ENCODE measurements around the gene INPP5B. TPM values are rescaled to one million over a fixed set of nuclear protein-coding genes. Genes with fewer than 3 reads are reported as not detected.
"Not testable (repeated sequence)": the region's sequence is repeated elsewhere in the genome, so short reads cannot be mapped to it uniquely, and the experiment has no call there.

The INPP5B gene
- total and polyA plus RNA-seq, 2 donors (not counting 1 experiment from before 2014, with no cell fraction given), result 23.6 to 55.0 TPM

GRCh38 chr1:37907416-37908125, 39.3 kb downstream of the INPP5B start:
- not testable (repeated sequence) for H3K9me3 ChIP-seq (ENCODE audit: control insufficient read depth, insufficient read depth, low read depth, low read length); H2AFZ ChIP-seq (ENCODE audit: low read length); H3K27ac ChIP-seq (ENCODE audit: insufficient read depth, low read length); H3K79me2 ChIP-seq (ENCODE audit: control insufficient read depth, insufficient read depth, low read length); H4K20me1 ChIP-seq (ENCODE audit: control insufficient read depth, extremely low read depth, insufficient read depth, low read length); H3K27me3 ChIP-seq (ENCODE audit: control insufficient read depth, insufficient read depth, low read length); H3K36me3 ChIP-seq (ENCODE audit: control insufficient read depth, insufficient read depth, low read length); H3K4me3 ChIP-seq (replicated peaks in 1 of 4; ENCODE audit: control extremely low read depth in 1 of 4, insufficient read depth in 1 of 4, low read depth in 3 of 4, low read length in 4 of 4); H3K4me1 ChIP-seq (ENCODE audit: control insufficient read depth, extremely low read depth, insufficient read depth, low read length); H3K9ac ChIP-seq (ENCODE audit: insufficient read depth, low read length); H3K4me2 ChIP-seq (ENCODE audit: extremely low read depth, insufficient read depth, low read length)
- peak in 1 of 2 donors; percentile 28 for DNase-seq (ENCODE audit: low read depth in 2 of 2)

DNA sequence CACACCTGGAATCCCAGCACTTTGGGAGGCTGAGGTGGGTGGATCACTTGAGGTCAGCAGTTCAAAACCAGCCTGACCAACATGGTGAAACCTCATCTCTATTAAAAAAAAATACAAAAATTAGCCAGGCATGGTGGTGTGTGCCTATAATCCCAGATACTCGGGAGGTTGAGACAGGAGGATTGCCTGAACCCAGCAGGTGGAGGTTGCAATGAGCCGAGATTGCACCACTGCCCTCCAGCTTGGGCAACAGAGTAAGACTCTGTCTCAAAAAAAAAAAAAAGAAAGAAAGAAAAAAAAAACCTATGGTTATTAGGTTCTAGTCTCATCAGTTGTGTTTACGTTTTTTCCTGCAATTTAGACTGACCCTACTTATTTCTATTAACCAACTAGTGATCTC, 40.3 kb downstream of the INPP5B start:
- not testable (repeated sequence) for H2AFZ ChIP-seq (ENCODE audit: low read length); H3K4me2 ChIP-seq (ENCODE audit: extremely low read depth, insufficient read depth, low read length)

DNA sequence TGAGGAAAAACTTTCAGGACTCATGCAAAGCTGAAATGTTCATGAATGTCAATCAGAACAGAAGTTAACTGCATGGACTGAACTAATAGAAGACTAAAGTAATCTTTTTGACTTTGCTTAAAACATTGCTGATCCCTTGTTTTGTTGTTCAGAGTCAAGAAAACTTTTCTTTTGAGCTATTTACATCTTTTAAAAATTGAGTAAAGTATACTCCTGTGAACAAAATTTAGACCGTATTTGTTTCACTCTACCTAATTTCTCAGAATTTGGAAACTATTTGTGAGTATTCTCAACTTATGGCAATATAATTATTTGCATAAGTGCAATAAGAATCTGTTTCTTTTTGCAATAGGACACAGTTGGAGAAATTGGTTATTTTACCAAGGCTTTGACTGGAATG, 41.1 kb downstream of the INPP5B start:
- Histone ChIP-seq H3K27ac (ENCODE audit: insufficient read depth, low read length) (no peak overlapping the region), H3K4me3 (replicated peaks in 1 of 4; ENCODE audit: control extremely low read depth in 1 of 4, insufficient read depth in 1 of 4, low read depth in 3 of 4, low read length in 4 of 4) (no peak overlapping the region), H3K9me3 (ENCODE audit: control insufficient read depth, insufficient read depth, low read depth, low read length) (no peaks in the 10 kb centered on the region), H3K27me3 (ENCODE audit: control insufficient read depth, insufficient read depth, low read length) (no peaks in the 10 kb centered on the region), H2AFZ (ENCODE audit: low read length) (no peak overlapping the region), H4K20me1 (ENCODE audit: control insufficient read depth, extremely low read depth, insufficient read depth, low read length) (no peaks in the 10 kb centered on the region), H3K4me2 (ENCODE audit: extremely low read depth, insufficient read depth, low read length) (no peak overlapping the region), H3K4me1 (ENCODE audit: control insufficient read depth, extremely low read depth, insufficient read depth, low read length) (no peaks in the 10 kb centered on the region), H3K9ac (ENCODE audit: insufficient read depth, low read length) (no peak overlapping the region), H3K36me3 (ENCODE audit: control insufficient read depth, insufficient read depth, low read length) (no peaks in the 10 kb centered on the region), H3K79me2 (ENCODE audit: control insufficient read depth, insufficient read depth, low read length) (no peaks in the 10 kb centered on the region)
- DNase-seq (ENCODE audit: low read depth in 2 of 2), result no peak
- TF ChIP-seq EZH2 (IDR thresholded peaks at IDR 0.05; ENCODE audit: low read length, missing control alignments), result no peak
- TF ChIP-seq, protein P1, sequence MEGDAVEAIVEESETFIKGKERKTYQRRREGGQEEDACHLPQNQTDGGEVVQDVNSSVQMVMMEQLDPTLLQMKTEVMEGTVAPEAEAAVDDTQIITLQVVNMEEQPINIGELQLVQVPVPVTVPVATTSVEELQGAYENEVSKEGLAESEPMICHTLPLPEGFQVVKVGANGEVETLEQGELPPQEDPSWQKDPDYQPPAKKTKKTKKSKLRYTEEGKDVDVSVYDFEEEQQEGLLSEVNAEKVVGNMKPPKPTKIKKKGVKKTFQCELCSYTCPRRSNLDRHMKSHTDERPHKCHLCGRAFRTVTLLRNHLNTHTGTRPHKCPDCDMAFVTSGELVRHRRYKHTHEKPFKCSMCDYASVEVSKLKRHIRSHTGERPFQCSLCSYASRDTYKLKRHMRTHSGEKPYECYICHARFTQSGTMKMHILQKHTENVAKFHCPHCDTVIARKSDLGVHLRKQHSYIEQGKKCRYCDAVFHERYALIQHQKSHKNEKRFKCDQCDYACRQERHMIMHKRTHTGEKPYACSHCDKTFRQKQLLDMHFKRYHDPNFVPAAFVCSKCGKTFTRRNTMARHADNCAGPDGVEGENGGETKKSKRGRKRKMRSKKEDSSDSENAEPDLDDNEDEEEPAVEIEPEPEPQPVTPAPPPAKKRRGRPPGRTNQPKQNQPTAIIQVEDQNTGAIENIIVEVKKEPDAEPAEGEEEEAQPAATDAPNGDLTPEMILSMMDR (conservative IDR thresholded peaks at IDR 0.05 in 1 of 2, IDR thresholded peaks at IDR 0.05 in 1 of 2; ENCODE audit: low read depth in 1 of 2, low read length in 2 of 2), result no peak

More for the DNA sequence above, 40.3 kb downstream of the INPP5B start:
- not testable (repeated sequence) for H3K9ac ChIP-seq (ENCODE audit: insufficient read depth, low read length); DNase-seq (ENCODE audit: low read depth in 2 of 2); H3K9me3 ChIP-seq (ENCODE audit: control insufficient read depth, insufficient read depth, low read depth, low read length); H3K79me2 ChIP-seq (ENCODE audit: control insufficient read depth, insufficient read depth, low read length); H3K36me3 ChIP-seq (ENCODE audit: control insufficient read depth, insufficient read depth, low read length); H3K27ac ChIP-seq (ENCODE audit: insufficient read depth, low read length); H3K4me1 ChIP-seq (ENCODE audit: control insufficient read depth, extremely low read depth, insufficient read depth, low read length); H3K4me3 ChIP-seq (replicated peaks in 1 of 4; ENCODE audit: control extremely low read depth in 1 of 4, insufficient read depth in 1 of 4, low read depth in 3 of 4, low read length in 4 of 4); H4K20me1 ChIP-seq (ENCODE audit: control insufficient read depth, extremely low read depth, insufficient read depth, low read length); H3K27me3 ChIP-seq (ENCODE audit: control insufficient read depth, insufficient read depth, low read length)

GRCh38 chr1:37903921-37904320, 42.9 kb downstream of the INPP5B start:
- H3K9me3 ChIP-seq (ENCODE audit: control insufficient read depth, insufficient read depth, low read depth, low read length); DNase-seq (ENCODE audit: low read depth in 2 of 2): not testable (repeated sequence)

More at GRCh38 chr1:37903921-37904320, 42.9 kb downstream of the INPP5B start:
- not testable (repeated sequence) for H3K36me3 ChIP-seq (ENCODE audit: control insufficient read depth, insufficient read depth, low read length); H3K9ac ChIP-seq (ENCODE audit: insufficient read depth, low read length); H3K79me2 ChIP-seq (ENCODE audit: control insufficient read depth, insufficient read depth, low read length); H2AFZ ChIP-seq (ENCODE audit: low read length); H3K4me2 ChIP-seq (ENCODE audit: extremely low read depth, insufficient read depth, low read length); H3K27ac ChIP-seq (ENCODE audit: insufficient read depth, low read length); H3K4me3 ChIP-seq (replicated peaks in 1 of 4; ENCODE audit: control extremely low read depth in 1 of 4, insufficient read depth in 1 of 4, low read depth in 3 of 4, low read length in 4 of 4); H3K27me3 ChIP-seq (ENCODE audit: control insufficient read depth, insufficient read depth, low read length); H4K20me1 ChIP-seq (ENCODE audit: control insufficient read depth, extremely low read depth, insufficient read depth, low read length); H3K4me1 ChIP-seq (ENCODE audit: control insufficient read depth, extremely low read depth, insufficient read depth, low read length)
